Spinal cord (tissue), 10 donors: ENCODE results near the gene DCAF6. TPM values are rescaled to one million over a fixed set of nuclear protein-coding genes. Genes with fewer than 3 reads are reported as not detected.
"Not testable (repeated sequence)": the region's sequence is repeated elsewhere in the genome, so short reads cannot be mapped to it uniquely, and the experiment has no call there.

Experiments
- DNase-seq, 6 donors: peaks; one replicate each; pipeline versions ENCODE4 v3.0.0 to v3.0.0-alpha.2; 2013 to 2015; ENCODE audit warnings: low spot score in 6 of 6, low read depth in 4 of 6
- H3K27ac ChIP-seq: one replicate; pipeline ENCODE4 v1.5.1; 2013; ENCODE audit warnings: low read depth, low read length, control low read depth
- H3K27me3 ChIP-seq: one replicate; pipeline ENCODE4 v1.6.1; 2013; ENCODE audit warnings: low read length; ENCODE audit not compliant: control insufficient read depth, insufficient read depth
- H3K36me3 ChIP-seq: one replicate; pipeline ENCODE4 v1.6.1; 2013; ENCODE audit warnings: low read length; ENCODE audit not compliant: control insufficient read depth, insufficient read depth
- H3K4me1 ChIP-seq: one replicate; pipeline ENCODE4 v1.6.1; 2013; ENCODE audit warnings: low read length; ENCODE audit not compliant: control insufficient read depth, insufficient read depth
- H3K4me3 ChIP-seq: one replicate; pipeline ENCODE4 v1.5.1; 2013; ENCODE audit warnings: low read depth, low read length, control low read depth
- H3K9me3 ChIP-seq: one replicate; pipeline ENCODE4 v1.6.1; 2013; ENCODE audit warnings: low read length; ENCODE audit not compliant: control insufficient read depth, insufficient read depth
- WGBS: methylation state at CpG from one replicate; pipeline ENCODE4 v1.1.5; 2013; ENCODE audit warnings: missing lambda C conversion rate; ENCODE audit not compliant: insufficient coverage; 5-methylcytosine and 5-hydroxymethylcytosine counted together
- polyA plus RNA-seq, 2 donors: library from polyadenylated mRNA; unstranded; fragments of 120-200 nt; gene quantifications; one replicate each; pipeline ENCODE4 v1.2.1, GENCODE V29; 2013; ENCODE audit not compliant: insufficient read length in 2 of 2
- total RNA-seq, 2 donors: library from RNA; depleted of rRNA in 1 of 2; stranded (reverse); fragments of 120-200 nt in 1 of 2; fragments of >200 nt in 1 of 2; gene quantifications; one replicate each; pipeline versions ENCODE4 v1.2.3 to v1.2.4, GENCODE V29; 2013 to 2014
- donor health status: healthy.

Gene DCAF6
- total and polyA plus RNA-seq, 4 donors = 43.2 to 55.4 (median 50.0) TPM

- Histone ChIP-seq H3K36me3 (no peaks in the 10 kb centered on the region), H3K27ac (no peak overlapping the region), H3K9me3 (no peaks in the 10 kb centered on the region), H3K4me3 (no peak overlapping the region), H3K27me3 (no peaks in the 10 kb centered on the region), H3K4me1 (peaks cover 3% of the 10 kb centered on the region)
- WGBS = no CpG with 5 or more reads among the region's 1 CpG
- no peak for DNase-seq
Measured at GRCh38 chr1:167922611-167923074, 13.8 kb upstream of the DCAF6 start.

GRCh38 chr1:167923324-167924056 lies 13.0 kb upstream of the DCAF6 start:
- no CpG with 5 or more reads among the region's 3 CpGs for WGBS
- H3K27ac ChIP-seq = no peak overlapping the region
- H3K36me3 ChIP-seq = no peaks in the 10 kb centered on the region
- no peak for DNase-seq
- peaks cover 3% of the 10 kb centered on the region for H3K4me1 ChIP-seq
- no peaks in the 10 kb centered on the region for H3K9me3 ChIP-seq
- H3K27me3 ChIP-seq = no peaks in the 10 kb centered on the region
- no peak overlapping the region for H3K4me3 ChIP-seq

DNA sequence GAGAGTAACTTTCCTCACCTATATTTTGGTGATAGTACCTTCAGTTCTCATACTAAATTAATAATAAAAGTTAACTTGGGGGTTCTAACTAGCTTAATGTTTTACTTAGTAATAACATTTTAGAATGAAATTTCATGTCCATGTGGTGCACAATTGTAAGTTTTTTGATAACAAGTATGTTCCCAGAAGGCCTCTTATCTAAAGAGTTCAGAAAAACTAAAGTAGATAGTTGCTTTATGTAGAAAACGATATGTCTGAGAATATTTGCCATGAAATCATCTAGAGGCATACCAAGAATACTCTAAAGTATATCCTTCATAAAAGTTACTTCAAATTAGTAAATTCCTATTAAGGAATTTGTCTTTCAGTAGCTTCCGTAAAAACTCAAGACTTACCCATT lies 12.4 kb upstream of the DCAF6 start:
- H3K27ac ChIP-seq = no peak overlapping the region
- H3K27me3 ChIP-seq = no peaks in the 10 kb centered on the region
- H3K4me3 ChIP-seq = no peak overlapping the region
- no peaks in the 10 kb centered on the region for H3K36me3 ChIP-seq
- no peak for DNase-seq
- WGBS = no CpG with 5 or more reads among the region's 2 CpGs
- H3K4me1 ChIP-seq = peaks cover 3% of the 10 kb centered on the region
- no peaks in the 10 kb centered on the region for H3K9me3 ChIP-seq

DNA sequence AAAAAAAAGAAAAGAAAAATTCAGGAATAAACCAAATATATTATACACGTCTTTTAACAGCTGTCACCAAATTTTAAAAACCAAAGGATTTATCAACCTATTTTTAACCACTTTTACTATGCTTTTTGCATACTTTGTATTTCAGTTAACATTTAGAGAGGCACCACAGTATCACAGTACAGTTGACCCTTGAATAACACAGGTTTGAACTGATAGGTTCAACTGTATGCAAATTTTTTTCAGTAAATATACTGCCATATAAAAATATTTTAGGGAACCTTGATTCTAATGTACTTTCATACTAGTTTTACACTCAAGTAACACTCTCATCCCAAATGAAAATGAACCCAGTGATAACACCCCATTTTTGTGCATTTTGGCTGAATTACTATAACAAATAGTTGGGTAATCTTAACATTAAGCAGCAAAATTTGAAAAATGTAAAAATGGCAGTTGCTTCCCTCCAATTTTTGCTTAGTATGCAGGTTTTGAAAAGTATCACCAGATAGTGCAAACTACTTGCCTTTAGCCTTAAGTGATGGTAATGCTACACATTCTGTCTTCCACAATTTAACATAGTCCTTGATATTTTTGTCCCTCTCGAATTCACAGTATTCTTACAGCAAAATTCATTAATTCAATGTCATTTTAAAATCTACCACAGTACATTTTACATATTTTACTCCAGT lies 11.8 kb upstream of the DCAF6 start:
- 80% methylated on average over 1 of the region's 2 CpGs for WGBS

GRCh38 chr1:167926486-167926997 lies 9.9 kb upstream of the DCAF6 start:
- peaks cover 3% of the 10 kb centered on the region for H3K4me1 ChIP-seq
- DNase-seq = no peak
- 73% methylated on average over 3 of the region's 6 CpGs for WGBS
- H3K27ac ChIP-seq = no peak overlapping the region
- no peaks in the 10 kb centered on the region for H3K36me3 ChIP-seq
- H3K9me3 ChIP-seq = no peaks in the 10 kb centered on the region
- no peak overlapping the region for H3K4me3 ChIP-seq
- no peaks in the 10 kb centered on the region for H3K27me3 ChIP-seq

More for the DNA sequence above, 11.8 kb upstream of the DCAF6 start:
- H3K36me3 ChIP-seq = no peaks in the 10 kb centered on the region
- DNase-seq = no peak
- H3K27me3 ChIP-seq = no peaks in the 10 kb centered on the region
- H3K4me1 ChIP-seq = peaks cover 3% of the 10 kb centered on the region
- H3K27ac ChIP-seq = no peak overlapping the region
- no peak overlapping the region for H3K4me3 ChIP-seq
- H3K9me3 ChIP-seq = no peaks in the 10 kb centered on the region

GRCh38 chr1:167927046-167927754 lies 9.3 kb upstream of the DCAF6 start:
- H3K27ac ChIP-seq = no peak overlapping the region
- no peak for DNase-seq
- H3K27me3 ChIP-seq = no peaks in the 10 kb centered on the region
- H3K4me1 ChIP-seq = peaks cover 3% of the 10 kb centered on the region
- no peaks in the 10 kb centered on the region for H3K9me3 ChIP-seq
- 86% methylated on average over 1 of the region's 4 CpGs for WGBS
- H3K4me3 ChIP-seq = no peak overlapping the region
- no peaks in the 10 kb centered on the region for H3K36me3 ChIP-seq

- no peak for DNase-seq
- H3K4me1 ChIP-seq = peaks cover 3% of the 10 kb centered on the region
- no peaks in the 10 kb centered on the region for H3K9me3 ChIP-seq
- H3K27me3 ChIP-seq = no peaks in the 10 kb centered on the region
- no peak overlapping the region for H3K4me3 ChIP-seq
- no peaks in the 10 kb centered on the region for H3K36me3 ChIP-seq
- no peak overlapping the region for H3K27ac ChIP-seq
- WGBS = no CpG with 5 or more reads among the region's 2 CpGs
Measured at GRCh38 chr1:167928457-167928852, 8.0 kb upstream of the DCAF6 start.

DNA sequence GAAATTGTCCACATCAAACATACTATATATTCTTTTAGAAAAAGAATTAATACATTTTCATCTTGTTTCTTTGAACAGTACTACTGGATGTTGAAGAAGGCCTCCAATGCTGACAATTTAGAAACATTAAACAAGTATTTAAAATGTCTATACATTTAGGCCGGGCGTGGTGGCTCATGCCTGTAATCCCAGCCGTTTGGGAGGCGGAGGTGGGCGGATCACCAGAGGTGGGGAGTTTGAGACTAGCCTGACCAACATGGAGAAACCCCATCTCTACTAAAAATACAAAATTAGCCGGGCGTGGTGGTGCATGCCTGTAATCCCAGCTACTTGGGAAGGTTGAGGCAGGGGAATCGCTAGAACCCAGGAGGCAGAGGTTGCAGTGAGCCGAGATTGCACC lies 7.6 kb upstream of the DCAF6 start:
- WGBS = no CpG with 5 or more reads among the region's 9 CpGs

DNA sequence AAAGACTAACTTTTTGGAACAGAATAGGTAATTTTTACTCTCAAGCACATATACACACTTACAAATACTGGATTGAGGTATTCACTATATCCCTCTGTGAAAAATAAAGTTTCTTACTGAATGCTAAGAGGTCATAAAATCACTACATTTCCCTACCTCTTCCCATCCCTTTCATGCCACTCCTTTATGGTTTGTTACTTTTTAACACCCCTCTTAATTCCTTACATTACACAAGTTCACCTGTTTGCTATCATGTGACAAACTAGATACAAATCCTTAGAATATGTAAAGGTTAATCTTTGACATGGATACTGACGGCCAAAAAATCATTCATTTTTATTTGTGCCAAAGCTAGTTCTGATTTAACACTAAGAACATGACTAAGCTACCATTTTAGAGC lies 6.8 kb upstream of the DCAF6 start:
- Histone ChIP-seq H3K4me1 (peaks cover 3% of the 10 kb centered on the region), H3K4me3 (no peak overlapping the region), H3K27ac (no peak overlapping the region), H3K36me3 (no peaks in the 10 kb centered on the region), H3K9me3 (no peaks in the 10 kb centered on the region), H3K27me3 (no peaks in the 10 kb centered on the region)
- no peak for DNase-seq
- WGBS = no CpG with 5 or more reads among the region's 1 CpG

More for the DNA sequence above, 7.6 kb upstream of the DCAF6 start:
- H3K27me3 ChIP-seq, H3K4me1 ChIP-seq, H3K9me3 ChIP-seq, DNase-seq, H3K36me3 ChIP-seq, H3K4me3 ChIP-seq, H3K27ac ChIP-seq: not testable (repeated sequence)
